Esophagus muscularis mucosa (tissue), 4 donors: Measurements from ENCODE around the gene CSGALNACT2. TPM values are rescaled to one million over a fixed set of nuclear protein-coding genes. Genes with fewer than 3 reads are reported as not detected.

ENCODE experiments used
- DNase-seq: peaks from one replicate; pipeline ENCODE4 v3.0.0-alpha.2; 2017; ENCODE audit errors: extremely low spot score
- H3K27ac ChIP-seq, 4 donors: fragments of 200-600 bp; sonication (generic); replicated peaks in 1 of 4; 1 replicate in 3 of 4; 2 replicates in 1 of 4; pipeline ENCODE4 v1.5.1; 2016 to 2019; ENCODE audit warnings: mild to moderate bottlenecking in 1 of 4
- H3K27me3 ChIP-seq, 4 donors: fragments of 200-600 bp; sonication (generic); one replicate each; pipeline versions ENCODE4 v1.5.1 to v1.6.0; 2016 to 2019
- H3K36me3 ChIP-seq, 4 donors: fragments of 200-600 bp; sonication (generic); one replicate each; pipeline ENCODE4 v1.5.1; 2016 to 2019
- H3K4me1 ChIP-seq, 4 donors: fragments of 200-600 bp; sonication (generic); one replicate each; pipeline ENCODE4 v1.5.1; 2016 to 2019
- H3K4me3 ChIP-seq, 4 donors: fragments of 200-600 bp; sonication (generic); 1 replicate in 2 of 4; 2 replicates in 2 of 4; pipeline ENCODE4 v1.5.1; 2016 to 2019; ENCODE audit warnings: mild to moderate bottlenecking in 4 of 4, moderate library complexity in 1 of 4
- H3K9me3 ChIP-seq, 4 donors: fragments of 200-600 bp; sonication (generic); 1 replicate in 3 of 4; 2 replicates in 1 of 4; pipeline ENCODE4 v1.5.1; 2016 to 2019
- EP300 ChIP-seq: sonication (generic); formaldehyde crosslinking; IDR thresholded peaks from one replicate; pipeline ENCODE4 v1.6.1; 2017; ENCODE audit warnings: antibody characterized with exemption
- POLR2A ChIP-seq: fragments of 450-650 bp; IDR thresholded peaks from one replicate; pipeline ENCODE4 v1.6.1; 2017; ENCODE audit warnings: antibody characterized with exemption, moderate library complexity, mild to moderate bottlenecking, low read depth
- POLR2AphosphoS5 ChIP-seq, 2 donors: sonication (generic); formaldehyde crosslinking; IDR thresholded peaks; one replicate each; pipeline ENCODE4 v1.6.1; 2017; ENCODE audit warnings: antibody characterized with exemption in 2 of 2
- WGBS: methylation state at CpG from one replicate; pipeline ENCODE4 v1.1.5; 2018; 5-methylcytosine and 5-hydroxymethylcytosine counted together
- intact Hi-C: fragments of 100-400 bp; cut with DNase I; formaldehyde crosslinking; loops from one replicate; pipeline ENCODE4 v1.15.1; 2023
- total RNA-seq, 4 donors: library from RNA; depleted of rRNA; stranded (reverse); fragments of >200 nt; gene quantifications; one replicate each; pipeline versions ENCODE4 v1.1.0 to v1.2.1, GENCODE V29; 2016
- TF ChIP-seq, protein P1 (sequence below), 3 experiments: fragments of 200-600 bp in 2 of 3; fragments of 450-650 bp in 1 of 3; sonication (generic) in 2 of 3; IDR thresholded peaks; one replicate each; pipeline ENCODE4 v1.5.1; 2017 to 2019; ENCODE audit warnings: antibody characterized with exemption in 3 of 3, mild to moderate bottlenecking in 2 of 3, moderate library complexity in 1 of 3

Gene CSGALNACT2
- total RNA-seq, 4 donors from 2014 or later, result 25.6 to 39.5 (median 33.9) TPM

DNA sequence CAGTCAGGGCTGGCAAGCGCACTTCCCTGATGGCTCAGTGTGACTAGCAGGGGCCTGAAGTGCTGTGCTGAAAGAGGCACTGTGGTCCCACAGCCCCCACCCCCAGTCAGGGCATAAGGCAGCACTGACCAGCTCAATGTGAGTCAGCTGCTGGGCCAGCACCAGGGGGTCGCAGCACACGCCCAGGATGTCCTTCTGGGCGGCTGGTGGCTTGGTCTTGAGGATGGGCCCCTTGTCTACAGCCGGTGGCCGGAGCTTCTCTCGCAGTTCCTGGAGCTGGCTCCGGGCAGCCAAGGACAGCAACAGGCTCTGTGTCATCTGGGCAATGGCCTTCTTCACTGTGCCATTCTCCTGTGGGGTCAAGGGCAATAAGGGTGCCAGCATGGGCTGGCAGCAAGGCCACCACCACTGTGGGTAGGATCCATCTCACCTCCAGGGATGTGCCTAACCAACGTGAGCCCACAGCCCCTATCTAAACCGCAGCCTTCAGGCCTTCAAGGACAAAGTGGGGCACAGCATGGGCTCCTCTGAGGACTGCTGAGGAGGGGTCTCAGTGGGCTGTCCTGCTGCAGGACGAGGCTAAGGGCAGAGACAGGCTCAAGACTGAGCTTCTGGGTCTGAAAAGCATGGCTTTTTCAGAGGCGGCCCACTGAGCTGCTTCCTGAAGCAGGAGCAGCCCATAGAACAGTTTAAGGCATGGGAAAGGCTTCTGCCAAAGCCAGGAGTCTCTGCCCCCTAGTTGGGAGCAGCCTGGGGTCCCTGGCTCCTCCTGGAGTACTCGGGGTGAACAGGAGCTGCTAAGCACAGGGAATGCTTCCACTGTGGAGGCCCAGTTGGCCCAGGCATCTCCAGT, 62.5 kb downstream of the CSGALNACT2 start:
- Histone ChIP-seq H3K27me3 (peaks cover 0 to 26% (median 4%) of the 10 kb centered on the region in 4 donors), H3K27ac (no peak overlapping the region), H3K4me3 (no peak overlapping the region), H3K9me3 (no peaks in the 10 kb centered on the region), H3K4me1 (peaks cover 10 to 23% (median 17%) of the 10 kb centered on the region in 4 donors), H3K36me3 (peaks cover 0 to 4% (median 0%) of the 10 kb centered on the region in 4 donors)
- intact Hi-C loops, result no loop called here
- DNase-seq, result no peak
- no peak for TF ChIP-seq EP300
- TF ChIP-seq POLR2A, result no peak
- TF ChIP-seq, protein P1, sequence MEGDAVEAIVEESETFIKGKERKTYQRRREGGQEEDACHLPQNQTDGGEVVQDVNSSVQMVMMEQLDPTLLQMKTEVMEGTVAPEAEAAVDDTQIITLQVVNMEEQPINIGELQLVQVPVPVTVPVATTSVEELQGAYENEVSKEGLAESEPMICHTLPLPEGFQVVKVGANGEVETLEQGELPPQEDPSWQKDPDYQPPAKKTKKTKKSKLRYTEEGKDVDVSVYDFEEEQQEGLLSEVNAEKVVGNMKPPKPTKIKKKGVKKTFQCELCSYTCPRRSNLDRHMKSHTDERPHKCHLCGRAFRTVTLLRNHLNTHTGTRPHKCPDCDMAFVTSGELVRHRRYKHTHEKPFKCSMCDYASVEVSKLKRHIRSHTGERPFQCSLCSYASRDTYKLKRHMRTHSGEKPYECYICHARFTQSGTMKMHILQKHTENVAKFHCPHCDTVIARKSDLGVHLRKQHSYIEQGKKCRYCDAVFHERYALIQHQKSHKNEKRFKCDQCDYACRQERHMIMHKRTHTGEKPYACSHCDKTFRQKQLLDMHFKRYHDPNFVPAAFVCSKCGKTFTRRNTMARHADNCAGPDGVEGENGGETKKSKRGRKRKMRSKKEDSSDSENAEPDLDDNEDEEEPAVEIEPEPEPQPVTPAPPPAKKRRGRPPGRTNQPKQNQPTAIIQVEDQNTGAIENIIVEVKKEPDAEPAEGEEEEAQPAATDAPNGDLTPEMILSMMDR (IDR thresholded peaks at IDR 0.05), result no peak
- WGBS, result 90% methylated on average over 3 of the region's 13 CpGs

DNA sequence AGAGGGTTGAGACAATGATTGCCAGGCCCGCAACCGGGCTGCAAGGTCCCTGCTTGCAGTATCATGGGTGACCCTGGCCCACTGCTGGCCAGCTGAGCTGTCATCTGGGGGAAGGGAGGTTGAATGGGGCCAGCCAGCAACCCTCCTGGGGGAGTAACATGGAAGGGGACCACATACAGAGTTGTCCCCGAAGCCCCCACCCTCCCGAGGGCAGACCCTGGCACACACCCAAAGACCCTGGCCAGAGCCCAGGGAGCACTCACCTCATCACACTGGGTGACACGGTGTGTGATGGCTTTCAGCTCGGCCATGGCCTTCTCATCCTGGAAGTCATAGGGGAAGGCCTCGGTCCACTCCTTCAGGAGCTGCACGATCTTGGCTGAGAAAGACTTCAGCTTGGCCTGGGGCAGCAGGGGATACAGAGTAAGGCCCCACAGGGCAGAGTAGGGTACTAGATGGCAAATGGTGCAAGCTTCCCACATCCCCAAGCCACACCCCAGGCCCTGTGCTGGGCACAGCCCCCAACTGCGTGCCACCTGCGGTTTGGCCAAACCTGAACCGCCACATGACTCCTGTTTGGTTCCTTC, 63.4 kb downstream of the CSGALNACT2 start:
- intact Hi-C loops, result no loop called here
- H3K9me3 ChIP-seq, result no peaks in the 10 kb centered on the region
- no peak for DNase-seq
- H3K27ac ChIP-seq, result no peak overlapping the region
- H3K36me3 ChIP-seq, result peaks cover 0 to 4% (median 0%) of the 10 kb centered on the region in 4 donors
- H3K4me1 ChIP-seq, result peaks cover 10 to 23% (median 17%) of the 10 kb centered on the region in 4 donors
- H3K4me3 ChIP-seq, result peak overlapping the region in 2 of 4 donors; percentile 46 to 62
- H3K27me3 ChIP-seq, result peaks cover 0 to 26% (median 4%) of the 10 kb centered on the region in 4 donors
- TF ChIP-seq EP300 (no peak), POLR2A (no peak)
- WGBS, result 86% methylated on average over 8 of the region's 11 CpGs

DNA sequence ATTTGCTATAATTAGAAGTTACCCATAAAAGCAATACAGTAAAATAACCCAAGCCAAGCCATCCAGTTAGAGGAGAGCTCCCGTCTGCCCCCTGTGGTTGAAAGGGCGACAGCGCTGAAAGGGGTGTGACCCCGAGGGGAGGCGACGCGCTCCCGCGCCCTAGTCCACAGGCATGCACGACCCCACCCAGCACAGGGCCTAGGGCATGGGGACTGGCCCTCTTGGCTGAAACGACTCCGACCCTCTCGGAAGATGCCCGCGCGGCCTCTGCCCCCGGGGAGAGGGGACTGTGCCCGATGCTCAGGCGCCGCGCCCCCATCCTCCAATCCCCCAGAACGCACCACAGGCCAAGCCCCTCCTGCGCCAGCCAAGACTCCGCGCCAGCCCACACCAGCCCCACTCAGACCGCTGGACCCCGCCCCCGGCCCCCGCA, 64.0 kb downstream of the CSGALNACT2 start:
- Histone ChIP-seq H3K36me3 (peaks cover 0 to 4% (median 0%) of the 10 kb centered on the region in 4 donors), H3K4me1 (peaks cover 10 to 23% (median 17%) of the 10 kb centered on the region in 4 donors), H3K27me3 (peaks cover 0 to 26% (median 4%) of the 10 kb centered on the region in 4 donors), H3K4me3 (peak overlapping the region; percentile 46 to 62 (median 50)), H3K9me3 (no peaks in the 10 kb centered on the region), H3K27ac (no peak overlapping the region)
- 14% methylated on average over 10 of the region's 29 CpGs for WGBS
- DNase-seq, result no peak
- TF ChIP-seq POLR2A, result no peak
- TF ChIP-seq EP300, result no peak
- TF ChIP-seq POLR2AphosphoS5 (IDR thresholded peaks at IDR 0.05), result no peak
- TF ChIP-seq, protein P1 (IDR thresholded peaks at IDR 0.05), result peak; percentile 25 to 63 (median 37)
- intact Hi-C loops, result no loop called here

DNA sequence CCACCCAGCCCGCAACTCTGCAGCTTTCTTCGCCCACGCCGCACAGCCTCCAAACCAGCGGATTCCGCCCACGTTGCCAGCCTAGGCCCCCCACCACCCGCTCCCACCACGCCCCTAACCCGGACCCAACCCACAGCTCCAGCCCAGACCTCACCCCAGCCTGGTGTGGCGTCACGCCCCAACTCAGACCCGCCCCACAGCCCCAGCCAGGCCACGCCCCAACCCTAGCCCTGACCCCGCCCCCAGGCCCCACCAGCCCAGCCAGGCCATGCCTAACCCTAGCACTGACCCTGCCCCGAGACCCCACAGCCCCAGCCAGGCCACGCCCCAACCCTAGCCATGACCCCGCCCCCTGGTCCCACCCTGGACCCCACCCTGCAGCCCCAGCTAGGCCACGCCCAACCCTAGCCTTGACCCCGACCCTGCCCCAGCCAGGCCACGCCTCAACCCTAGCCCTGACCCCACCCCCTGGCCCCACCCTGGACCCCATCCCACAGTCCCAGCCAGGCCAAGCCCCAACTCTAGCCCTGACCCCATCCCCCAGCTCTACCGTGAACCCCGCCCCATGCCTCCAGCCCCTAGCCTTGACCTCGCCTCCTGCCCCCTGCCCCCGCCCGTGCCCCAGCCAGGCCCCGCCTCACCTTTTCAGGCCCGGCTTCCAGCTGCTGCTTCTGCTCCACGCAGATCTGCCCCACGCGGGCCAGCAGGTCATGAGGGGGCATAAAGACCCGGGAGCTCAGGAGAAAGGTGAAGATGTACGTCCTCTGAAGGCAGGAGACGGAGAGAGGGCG, 64.6 kb downstream of the CSGALNACT2 start:
- no peak for TF ChIP-seq EP300
- WGBS, result 27% methylated on average over 31 of the region's 35 CpGs
- Histone ChIP-seq H3K9me3 (no peaks in the 10 kb centered on the region), H3K27ac (no peak overlapping the region), H3K36me3 (peaks cover 0 to 4% (median 0%) of the 10 kb centered on the region in 4 donors), H3K27me3 (peaks cover 0 to 26% (median 4%) of the 10 kb centered on the region in 4 donors), H3K4me1 (peaks cover 10 to 23% (median 17%) of the 10 kb centered on the region in 4 donors), H3K4me3 (peak overlapping the region; percentile 46 to 62 (median 50))
- intact Hi-C loops, result no loop called here
- no peak for DNase-seq

DNA sequence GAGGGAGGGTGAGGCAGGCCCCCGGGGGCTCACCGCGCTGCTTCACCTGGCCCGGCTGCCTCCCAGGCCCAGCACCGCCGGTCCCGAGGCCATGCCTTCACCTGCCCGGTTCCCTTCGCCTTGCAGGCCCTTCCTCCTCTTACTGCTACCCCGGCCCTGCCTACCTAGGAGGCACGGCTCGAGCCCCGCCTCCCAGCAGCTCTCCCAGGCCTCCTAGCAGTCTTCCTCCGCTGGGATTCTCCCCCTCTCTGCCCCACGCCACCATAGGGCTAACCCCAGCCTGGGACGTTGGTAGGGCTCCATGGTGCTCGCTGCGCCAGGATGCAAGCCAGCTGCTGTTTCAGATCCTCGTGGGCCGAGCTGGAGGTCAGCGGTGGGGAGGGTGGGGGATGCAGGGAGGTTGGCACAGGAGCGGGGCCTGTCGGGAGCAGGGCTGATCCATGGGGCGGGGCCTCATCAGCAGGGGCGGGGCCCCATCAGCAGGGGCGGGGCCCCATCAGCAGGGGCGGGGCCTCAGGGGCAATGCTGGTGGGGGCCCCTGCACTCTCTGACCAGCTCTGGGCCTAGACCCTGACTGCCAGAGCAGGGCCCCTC, 65.3 kb downstream of the CSGALNACT2 start:
- no peaks in the 10 kb centered on the region for H3K9me3 ChIP-seq
- TF ChIP-seq EP300 (no peak), POLR2A (no peak), POLR2AphosphoS5 (IDR thresholded peaks at IDR 0.05) (no peak)
- TF ChIP-seq, protein P1 (IDR thresholded peaks at IDR 0.05), result no peak
- peaks cover 0 to 26% (median 4%) of the 10 kb centered on the region in 4 donors for H3K27me3 ChIP-seq
- peak overlapping the region in 3 of 4 donors; percentile 46 to 62 (median 49) for H3K4me3 ChIP-seq
- peaks cover 10 to 23% (median 17%) of the 10 kb centered on the region in 4 donors for H3K4me1 ChIP-seq
- WGBS, result 51% methylated on average over 23 of the region's 27 CpGs
- intact Hi-C loops, result no loop called here
- DNase-seq, result no peak
- no peak overlapping the region for H3K27ac ChIP-seq
- peaks cover 0 to 4% (median 0%) of the 10 kb centered on the region in 4 donors for H3K36me3 ChIP-seq
